HepG2 (cell line): ENCODE measurements around the gene ZKSCAN5. TPM values are rescaled to one million over a fixed set of nuclear protein-coding genes. Genes with fewer than 3 reads are reported as not detected.

Experiments
- MEIS1 ChIP-seq: sonication (generic); formaldehyde crosslinking; IDR thresholded peaks from 2 replicates; pipeline ENCODE4 v1.9.0; 2021; ENCODE audit warnings: mild to moderate bottlenecking, missing genetic modification reagents, moderate library complexity, borderline replicate concordance
- NFRKB ChIP-seq: fragments of 450-650 bp; IDR thresholded peaks from 2 replicates; pipeline ENCODE4 v1.6.1; 2017
- POLR2A ChIP-seq, 2 experiments: IDR thresholded peaks; 2 replicates each; pipeline ENCODE4 v1.6.1; 2011; ENCODE audit warnings: low read depth in 2 of 2, low read length in 2 of 2, mild to moderate bottlenecking in 1 of 2, moderate library complexity in 1 of 2; ENCODE audit not compliant: insufficient read depth in 1 of 2
- SAFB2 ChIP-seq: sonication (generic); formaldehyde crosslinking; IDR thresholded peaks from 2 replicates; pipeline ENCODE4 v1.5.1; 2020; ENCODE audit warnings: missing genetic modification reagents, low read depth, mild to moderate bottlenecking, borderline replicate concordance
- SIN3A ChIP-seq: IDR thresholded peaks from 2 replicates; pipeline ENCODE4 v1.6.1; 2011; ENCODE audit warnings: low read depth, mild to moderate bottlenecking, control low read depth, low read length, borderline replicate concordance
- SOX6 ChIP-seq, 2 experiments: fragments of 450-650 bp in 1 of 2; sonication (generic) in 1 of 2; formaldehyde crosslinking in 1 of 2; IDR thresholded peaks; 2 replicates each; pipeline versions ENCODE4 v1.4.0 to v1.6.1; 2017 to 2020; ENCODE audit warnings: antibody characterized with exemption in 1 of 2, mild to moderate bottlenecking in 1 of 2, missing genetic modification reagents in 1 of 2
- SP4 ChIP-seq: sonication (generic); formaldehyde crosslinking; IDR thresholded peaks from 2 replicates; pipeline ENCODE4 v1.8.1; 2023; ENCODE audit warnings: mild to moderate bottlenecking, missing genetic modification reagents
- TRIM24 ChIP-seq: sonication (generic); formaldehyde crosslinking; IDR thresholded peaks from 2 replicates; pipeline ENCODE4 v1.8.0; 2022; ENCODE audit warnings: mild to moderate bottlenecking, missing genetic modification reagents
- ZBTB26 ChIP-seq: IDR thresholded peaks from 2 replicates; pipeline ENCODE4 v1.6.1; 2016; ENCODE audit warnings: missing compliant biosample characterization, missing genetic modification reagents, borderline replicate concordance
- ZNF326 ChIP-seq: sonication (generic); formaldehyde crosslinking; IDR thresholded peaks from 2 replicates; pipeline ENCODE4 v1.4.0; 2020; ENCODE audit warnings: missing genetic modification reagents, borderline replicate concordance
- ZNF572 ChIP-seq: sonication (generic); formaldehyde crosslinking; IDR thresholded peaks from 2 replicates; pipeline ENCODE4 v1.5.1; 2020; ENCODE audit warnings: mild to moderate bottlenecking, missing genetic modification reagents
- ZNF747 ChIP-seq: sonication (generic); formaldehyde crosslinking; IDR thresholded peaks from 2 replicates; pipeline ENCODE4 v1.8.1; 2023; ENCODE audit warnings: missing genetic modification reagents, mild to moderate bottlenecking, borderline replicate concordance
- ZNF749 ChIP-seq: sonication (generic); formaldehyde crosslinking; IDR thresholded peaks from 2 replicates; pipeline ENCODE4 v1.8.0; 2022; ENCODE audit warnings: mild to moderate bottlenecking, missing genetic modification reagents, moderate library complexity, borderline replicate concordance
- ZNF768 ChIP-seq: sonication (generic); formaldehyde crosslinking; IDR thresholded peaks from 2 replicates; pipeline ENCODE4 v1.4.0; 2020; ENCODE audit warnings: missing genetic modification reagents
- polyA plus RNA-seq, 8 experiments: library from polyadenylated mRNA; depleted of rRNA in 3 of 8; stranded (reverse) in 7 of 8; unstranded in 1 of 8; fragments of >200 nt; fragmentation: Illumina TruSeq in 4 of 8; extraction: Trizol in 4 of 8; gene quantifications; 2 replicates each; pipeline versions ENCODE4 v1.2.1 to v1.2.3, GENCODE V29; 2011 to 2016; ENCODE audit warnings: low read depth in 4 of 8, missing spikeins in 1 of 8, mixed read lengths in 1 of 8; ENCODE audit not compliant: insufficient read depth in 1 of 8
- total RNA-seq, 5 experiments: library from RNA; depleted of rRNA; stranded (reverse); fragments of >200 nt; fragmentation: Illumina TruSeq; extraction: Trizol; gene quantifications; 2 replicates each; pipeline ENCODE4 v1.2.3, GENCODE V29; 2016; ENCODE audit warnings: low read depth in 1 of 5
- TF ChIP-seq, protein P1 (sequence below): sonication (generic); formaldehyde crosslinking; IDR thresholded peaks from 2 replicates; pipeline ENCODE4 v1.4.0; 2020; ENCODE audit warnings: missing genetic modification reagents
- TF ChIP-seq, protein P2 (sequence below), 2 experiments: sonication (generic) in 1 of 2; formaldehyde crosslinking in 1 of 2; IDR thresholded peaks; 2 replicates each; pipeline versions ENCODE4 v1.4.0 to v1.6.1; 2016 to 2020; ENCODE audit warnings: borderline replicate concordance in 1 of 2, low read depth in 1 of 2, mild to moderate bottlenecking in 1 of 2, missing genetic modification reagents in 1 of 2

Gene ZKSCAN5
- total and polyA plus RNA-seq, 2 of the 13 experiments (the other 11 are each of a cell fraction or from before 2014, with no cell fraction given) = 5.5 to 11.7 TPM

GRCh38 chr7:99504603-99505323 lies at the start of gene ZKSCAN5 (continued):
- TF ChIP-seq SP4 (peak; percentile 49; the same call in 1 of the 2 replicates), NFRKB (no peak), ZNF749 (CRISPR knock-in tag) (no peak), SAFB2 (CRISPR knock-in tag) (peak; percentile 54; the same call in 1 of the 2 replicates), ZBTB26 (CRISPR knock-in tag) (no peak), POLR2A (IDR thresholded peaks at IDR 0.05; ENCODE audit: insufficient read depth in 1 of 2, low read depth in 2 of 2, low read length in 2 of 2) (peak; percentile 85 to 91), ZNF768 (CRISPR knock-in tag) (no peak), ZNF747 (CRISPR knock-in tag) (peak; percentile 69; the same call in 1 of the 2 replicates), MEIS1 (CRISPR knock-in tag) (no peak), ZNF572 (peak; percentile 69; the same call in 1 of the 2 replicates), SOX6 (IDR thresholded peaks at IDR 0.05) (no peak), SOX6 (CRISPR knock-in tag; IDR thresholded peaks at IDR 0.05) (peak; percentile 32; the same call in 1 of the 2 replicates), SIN3A (peak; percentile 89), ZNF326 (CRISPR knock-in tag) (no peak), TRIM24 (CRISPR knock-in tag) (no peak)
- TF ChIP-seq, protein P1, sequence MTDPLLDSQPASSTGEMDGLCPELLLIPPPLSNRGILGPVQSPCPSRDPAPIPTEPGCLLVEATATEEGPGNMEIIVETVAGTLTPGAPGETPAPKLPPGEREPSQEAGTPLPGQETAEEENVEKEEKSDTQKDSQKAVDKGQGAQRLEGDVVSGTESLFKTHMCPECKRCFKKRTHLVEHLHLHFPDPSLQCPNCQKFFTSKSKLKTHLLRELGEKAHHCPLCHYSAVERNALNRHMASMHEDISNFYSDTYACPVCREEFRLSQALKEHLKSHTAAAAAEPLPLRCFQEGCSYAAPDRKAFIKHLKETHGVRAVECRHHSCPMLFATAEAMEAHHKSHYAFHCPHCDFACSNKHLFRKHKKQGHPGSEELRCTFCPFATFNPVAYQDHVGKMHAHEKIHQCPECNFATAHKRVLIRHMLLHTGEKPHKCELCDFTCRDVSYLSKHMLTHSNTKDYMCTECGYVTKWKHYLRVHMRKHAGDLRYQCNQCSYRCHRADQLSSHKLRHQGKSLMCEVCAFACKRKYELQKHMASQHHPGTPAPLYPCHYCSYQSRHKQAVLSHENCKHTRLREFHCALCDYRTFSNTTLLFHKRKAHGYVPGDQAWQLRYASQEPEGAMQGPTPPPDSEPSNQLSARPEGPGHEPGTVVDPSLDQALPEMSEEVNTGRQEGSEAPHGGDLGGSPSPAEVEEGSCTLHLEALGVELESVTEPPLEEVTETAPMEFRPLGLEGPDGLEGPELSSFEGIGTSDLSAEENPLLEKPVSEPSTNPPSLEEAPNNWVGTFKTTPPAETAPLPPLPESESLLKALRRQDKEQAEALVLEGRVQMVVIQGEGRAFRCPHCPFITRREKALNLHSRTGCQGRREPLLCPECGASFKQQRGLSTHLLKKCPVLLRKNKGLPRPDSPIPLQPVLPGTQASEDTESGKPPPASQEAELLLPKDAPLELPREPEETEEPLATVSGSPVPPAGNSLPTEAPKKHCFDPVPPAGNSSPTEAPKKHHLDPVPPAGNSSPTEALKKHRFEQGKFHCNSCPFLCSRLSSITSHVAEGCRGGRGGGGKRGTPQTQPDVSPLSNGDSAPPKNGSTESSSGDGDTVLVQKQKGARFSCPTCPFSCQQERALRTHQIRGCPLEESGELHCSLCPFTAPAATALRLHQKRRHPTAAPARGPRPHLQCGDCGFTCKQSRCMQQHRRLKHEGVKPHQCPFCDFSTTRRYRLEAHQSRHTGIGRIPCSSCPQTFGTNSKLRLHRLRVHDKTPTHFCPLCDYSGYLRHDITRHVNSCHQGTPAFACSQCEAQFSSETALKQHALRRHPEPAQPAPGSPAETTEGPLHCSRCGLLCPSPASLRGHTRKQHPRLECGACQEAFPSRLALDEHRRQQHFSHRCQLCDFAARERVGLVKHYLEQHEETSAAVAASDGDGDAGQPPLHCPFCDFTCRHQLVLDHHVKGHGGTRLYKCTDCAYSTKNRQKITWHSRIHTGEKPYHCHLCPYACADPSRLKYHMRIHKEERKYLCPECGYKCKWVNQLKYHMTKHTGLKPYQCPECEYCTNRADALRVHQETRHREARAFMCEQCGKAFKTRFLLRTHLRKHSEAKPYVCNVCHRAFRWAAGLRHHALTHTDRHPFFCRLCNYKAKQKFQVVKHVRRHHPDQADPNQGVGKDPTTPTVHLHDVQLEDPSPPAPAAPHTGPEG = no peak
- TF ChIP-seq, protein P2, sequence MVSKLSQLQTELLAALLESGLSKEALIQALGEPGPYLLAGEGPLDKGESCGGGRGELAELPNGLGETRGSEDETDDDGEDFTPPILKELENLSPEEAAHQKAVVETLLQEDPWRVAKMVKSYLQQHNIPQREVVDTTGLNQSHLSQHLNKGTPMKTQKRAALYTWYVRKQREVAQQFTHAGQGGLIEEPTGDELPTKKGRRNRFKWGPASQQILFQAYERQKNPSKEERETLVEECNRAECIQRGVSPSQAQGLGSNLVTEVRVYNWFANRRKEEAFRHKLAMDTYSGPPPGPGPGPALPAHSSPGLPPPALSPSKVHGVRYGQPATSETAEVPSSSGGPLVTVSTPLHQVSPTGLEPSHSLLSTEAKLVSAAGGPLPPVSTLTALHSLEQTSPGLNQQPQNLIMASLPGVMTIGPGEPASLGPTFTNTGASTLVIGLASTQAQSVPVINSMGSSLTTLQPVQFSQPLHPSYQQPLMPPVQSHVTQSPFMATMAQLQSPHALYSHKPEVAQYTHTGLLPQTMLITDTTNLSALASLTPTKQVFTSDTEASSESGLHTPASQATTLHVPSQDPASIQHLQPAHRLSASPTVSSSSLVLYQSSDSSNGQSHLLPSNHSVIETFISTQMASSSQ (IDR thresholded peaks at IDR 0.05; ENCODE audit: low read depth) = peak; percentile 15; the same call in 1 of the 2 replicates
- TF ChIP-seq, protein P2 (CRISPR knock-in tag; IDR thresholded peaks at IDR 0.05; ENCODE audit: borderline replicate concordance) = no peak; the same call in 1 of the 2 replicates
